ENCODE data around the gene PHLDB3.
"Not testable (repeated sequence)": the region's sequence is repeated elsewhere in the genome, so short reads cannot be mapped to it uniquely, and the experiment has no call there.

Gene PHLDB3

DNA sequence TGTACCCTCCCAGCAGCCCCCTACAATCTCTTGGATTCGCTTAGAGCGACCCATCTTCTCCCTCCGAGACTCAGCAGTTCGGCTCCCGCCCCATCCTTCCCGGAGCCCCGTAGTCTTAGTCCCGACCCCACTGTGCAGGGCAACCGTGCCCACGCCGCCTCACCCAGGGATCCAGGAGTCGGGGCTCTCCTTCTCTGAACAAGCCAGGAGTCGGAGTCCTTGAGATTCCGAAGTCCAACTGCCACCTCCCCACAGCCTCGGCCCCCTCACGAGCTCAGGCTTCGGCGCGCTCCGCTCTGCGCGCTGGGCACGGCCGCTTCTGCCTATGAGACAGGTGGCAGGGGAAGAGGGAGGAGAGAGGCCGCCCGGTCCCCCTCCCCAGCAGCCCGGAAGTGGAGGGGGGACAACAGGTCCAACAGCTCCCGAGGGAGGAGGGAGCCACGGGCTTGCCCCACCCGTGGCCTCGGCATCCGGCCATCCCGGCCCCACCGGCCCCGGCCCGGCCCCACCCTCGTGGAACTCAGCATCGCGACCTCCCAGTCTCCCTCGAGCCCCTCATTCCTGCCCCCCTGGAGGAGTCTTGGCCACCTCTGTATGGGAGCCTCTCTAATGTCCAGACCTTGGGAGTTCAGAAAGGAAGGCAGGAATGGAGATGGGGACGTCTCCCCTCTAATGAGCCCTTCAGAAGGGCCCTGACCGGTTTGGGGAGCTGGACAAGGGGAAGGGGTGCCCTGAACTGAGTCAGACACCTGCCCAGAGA lies at the start of gene PHLDB3:
Gene PHLDB3 (minus strand): TSS at position 321 of the 760 bp plus-strand sequence. CDS start 628 bp downstream, outside the sequence.
- H3K27ac Mint-ChIP-seq: peak within 1 kb of the TSS; percentile 88 to 98
- H3K4me3 Mint-ChIP-seq: peak within 1 kb of the TSS; percentile 87 to 96
- DNase-seq (peak in 1 of 2 donors; percentile 64), ATAC-seq (peak; percentile 69)
- no peaks in the 10 kb centered on the region for H3K27me3 Mint-ChIP-seq
- H3K4me1 Mint-ChIP-seq: peaks cover 30% of the 10 kb centered on the region
- no peaks in the 10 kb centered on the region for H3K9me3 Mint-ChIP-seq

DNA sequence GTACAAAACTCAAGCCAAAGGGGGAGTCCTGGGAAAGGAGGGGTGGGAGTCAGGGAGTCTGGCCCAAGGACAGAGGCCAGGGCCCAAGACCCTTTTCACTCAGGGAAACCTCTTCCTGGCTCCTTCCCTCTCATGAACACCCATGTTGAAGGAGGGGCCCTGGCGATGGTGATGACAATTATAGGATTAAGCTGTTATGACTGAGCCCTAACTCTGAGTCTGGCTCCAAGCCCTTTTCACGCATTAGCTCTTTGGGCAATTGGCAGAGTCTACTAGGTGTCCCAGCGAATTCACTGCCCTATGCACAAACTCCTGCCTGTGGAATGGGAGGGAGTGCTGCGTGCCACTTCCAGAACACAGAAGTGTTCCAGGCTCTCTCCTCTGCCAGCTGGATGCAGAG lies 49.1 kb upstream of the PHLDB3 start:
- DNase-seq (no peak), ATAC-seq (no peak)
- H3K27ac Mint-ChIP-seq: peak overlapping the region in 1 of 2 donors; percentile 69
- peaks cover 19% of the 10 kb centered on the region for H3K4me1 Mint-ChIP-seq
- H3K27me3 Mint-ChIP-seq: no peaks in the 10 kb centered on the region
- no peaks in the 10 kb centered on the region for H3K9me3 Mint-ChIP-seq
- no peak overlapping the region for H3K4me3 Mint-ChIP-seq

DNA sequence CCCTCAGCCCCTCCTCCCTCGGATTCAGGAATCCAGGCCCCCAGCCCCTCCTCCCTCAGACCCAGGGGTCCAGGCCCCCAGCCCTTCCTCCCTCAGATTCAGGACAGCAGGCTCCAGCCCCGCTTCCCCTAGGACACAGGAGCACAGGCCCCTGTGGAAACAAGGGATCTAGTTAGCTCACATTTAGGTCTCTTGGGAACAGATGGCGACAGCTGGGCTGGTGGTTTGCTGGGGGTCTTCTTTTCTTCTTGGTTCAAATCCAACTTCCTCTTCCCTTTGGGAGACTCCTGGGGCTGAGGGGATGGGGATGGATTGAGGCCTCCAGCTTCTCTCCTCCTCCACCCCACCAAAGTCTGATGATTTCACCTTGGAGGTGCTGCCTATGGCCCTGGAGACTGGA lies 48.1 kb upstream of the PHLDB3 start:
- peaks cover 19% of the 10 kb centered on the region for H3K4me1 Mint-ChIP-seq
- no peak for DNase-seq
- H3K4me3 Mint-ChIP-seq: no peak overlapping the region
- ATAC-seq: no peak
- H3K9me3 Mint-ChIP-seq: no peaks in the 10 kb centered on the region
- H3K27me3 Mint-ChIP-seq: no peaks in the 10 kb centered on the region
- peak overlapping the region in 1 of 2 donors; percentile 72 for H3K27ac Mint-ChIP-seq

DNA sequence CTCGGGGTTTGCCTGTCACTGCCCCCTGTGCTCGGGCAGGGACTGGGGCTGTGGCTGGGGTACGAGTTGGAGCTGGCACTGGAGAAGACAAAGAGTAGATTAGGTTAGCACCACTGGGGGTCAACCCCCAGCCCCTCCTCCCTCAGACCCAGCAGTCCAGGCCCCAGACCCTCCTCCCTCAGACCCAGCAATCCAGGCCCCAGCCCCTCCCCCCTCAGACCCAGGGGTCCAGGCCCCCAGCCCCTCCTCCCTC lies 47.6 kb upstream of the PHLDB3 start:
- ATAC-seq (no peak), DNase-seq (no peak)
- no peaks in the 10 kb centered on the region for H3K27me3 Mint-ChIP-seq
- H3K4me1 Mint-ChIP-seq: peaks cover 19% of the 10 kb centered on the region
- no peaks in the 10 kb centered on the region for H3K9me3 Mint-ChIP-seq
- H3K27ac Mint-ChIP-seq: no peak overlapping the region
- no peak overlapping the region for H3K4me3 Mint-ChIP-seq

DNA sequence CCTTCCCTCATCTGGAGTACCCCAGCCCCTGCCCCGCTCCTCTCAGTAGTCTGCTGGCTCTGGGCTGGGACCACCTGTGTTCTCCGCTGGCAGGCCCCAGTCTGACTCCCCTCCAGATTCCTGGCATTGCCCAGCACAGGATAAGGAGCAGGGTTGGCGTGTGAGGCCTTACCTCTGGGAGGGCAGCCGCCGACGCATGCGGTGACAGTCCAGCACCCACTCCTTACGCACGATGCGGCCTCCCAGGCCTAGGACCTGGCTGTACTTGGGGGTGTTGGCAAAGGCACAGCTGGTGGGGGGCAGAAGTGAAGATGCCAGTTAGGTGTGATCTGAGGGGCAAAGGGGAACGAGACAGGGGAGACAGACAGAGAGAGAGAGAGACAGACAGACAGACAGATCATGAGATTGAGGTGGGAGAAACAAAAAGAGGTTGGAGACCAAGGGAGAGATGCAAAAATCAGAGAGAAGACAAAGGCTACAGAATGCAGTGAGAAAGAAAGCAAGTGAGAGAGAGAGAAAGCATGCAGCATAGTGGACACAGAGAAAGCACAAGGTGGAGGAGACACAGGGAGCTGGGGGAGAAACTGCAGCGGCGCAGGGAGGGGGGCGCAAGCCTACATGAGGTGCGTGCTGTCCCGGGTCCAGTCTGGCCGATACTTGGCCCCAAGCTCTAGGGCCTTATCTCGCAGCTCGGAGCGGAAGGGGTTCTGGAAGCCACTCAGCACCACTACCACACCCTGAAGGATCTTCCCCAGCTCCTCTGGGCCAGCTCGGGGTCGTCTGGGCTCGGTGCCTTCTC lies 47.1 kb upstream of the PHLDB3 start:
- ATAC-seq (no peak), DNase-seq (no peak)
- no peaks in the 10 kb centered on the region for H3K9me3 Mint-ChIP-seq
- no peak overlapping the region for H3K27ac Mint-ChIP-seq
- H3K4me3 Mint-ChIP-seq: no peak overlapping the region
- peaks cover 19% of the 10 kb centered on the region for H3K4me1 Mint-ChIP-seq
- no peaks in the 10 kb centered on the region for H3K27me3 Mint-ChIP-seq

DNA sequence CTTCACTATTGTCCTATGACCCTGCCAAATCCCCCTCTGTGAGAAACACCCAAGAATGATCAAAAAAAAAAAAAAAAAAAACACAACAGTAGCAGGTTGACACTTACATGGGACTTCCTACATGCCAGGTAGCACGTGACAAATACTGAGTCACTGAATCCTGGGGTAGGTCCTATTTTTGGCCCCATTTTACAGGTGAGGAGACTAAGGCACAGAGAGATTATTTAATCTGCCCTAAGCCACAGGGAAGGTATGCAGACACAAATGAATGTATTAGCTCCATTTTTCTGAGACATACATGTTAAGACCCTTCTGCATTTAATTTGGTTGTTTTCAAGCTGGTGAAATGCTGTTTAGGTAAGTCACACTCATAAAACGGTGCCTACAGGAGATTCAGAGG lies 44.2 kb upstream of the PHLDB3 start:
- Mint-ChIP-seq H3K4me3 (no peak overlapping the region), H3K27ac (no peak overlapping the region), H3K27me3 (no peaks in the 10 kb centered on the region), H3K9me3 (no peaks in the 10 kb centered on the region), H3K4me1 (no peaks in the 10 kb centered on the region)
- ATAC-seq (no peak), DNase-seq (no peak)

DNA sequence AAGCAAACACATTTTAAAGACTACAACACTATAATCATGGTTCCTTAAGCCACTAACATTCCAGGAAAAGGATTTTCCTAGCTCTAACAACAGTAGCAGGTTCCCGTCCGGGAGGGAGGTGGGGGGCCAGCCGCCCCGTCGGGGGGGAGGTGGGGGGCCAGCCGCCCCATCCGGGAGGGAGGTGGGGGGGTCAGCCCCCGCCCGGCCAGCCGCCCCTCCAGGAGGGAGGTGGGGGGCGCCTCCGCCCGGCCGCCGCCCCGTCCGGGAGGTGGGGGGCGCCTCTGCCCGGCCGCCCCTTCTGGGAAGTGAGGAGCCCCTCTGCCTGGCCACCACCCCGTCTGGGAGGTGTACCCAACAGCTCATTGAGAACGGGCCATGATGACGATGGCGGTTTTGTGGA lies 43.4 kb upstream of the PHLDB3 start:
- DNase-seq, H3K27ac Mint-ChIP-seq, H3K4me1 Mint-ChIP-seq: not testable (repeated sequence)

DNA sequence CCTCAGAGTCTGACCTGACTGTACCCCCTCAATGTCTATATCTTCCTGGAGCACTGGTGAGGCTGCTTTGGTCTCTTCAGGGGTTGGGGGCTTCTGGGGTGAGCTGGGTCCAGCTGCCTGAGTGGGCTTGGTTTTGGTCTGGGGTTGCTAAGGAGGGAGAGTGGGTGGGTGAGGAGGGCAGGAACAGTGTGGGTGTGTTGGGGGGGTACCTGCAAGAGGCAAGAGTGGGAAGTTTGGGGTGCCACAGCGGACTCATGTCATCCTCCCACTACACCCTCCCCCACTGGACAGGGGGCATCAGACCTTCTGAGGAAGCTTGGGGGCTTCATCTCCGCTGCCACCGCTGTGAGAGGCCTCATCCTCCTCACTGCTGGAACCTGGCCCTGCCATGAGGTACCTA lies 42.0 kb upstream of the PHLDB3 start:
- no peaks in the 10 kb centered on the region for H3K27me3 Mint-ChIP-seq
- peak overlapping the region; percentile 65 for H3K27ac Mint-ChIP-seq
- H3K4me3 Mint-ChIP-seq: no peak overlapping the region
- DNase-seq (no peak), ATAC-seq (no peak)
- no peaks in the 10 kb centered on the region for H3K9me3 Mint-ChIP-seq
- H3K4me1 Mint-ChIP-seq: no peaks in the 10 kb centered on the region

More for the DNA sequence above, 43.4 kb upstream of the PHLDB3 start:
- not testable (repeated sequence) for H3K4me3 Mint-ChIP-seq, H3K27me3 Mint-ChIP-seq, H3K9me3 Mint-ChIP-seq
- ATAC-seq: peak; percentile 40

DNA sequence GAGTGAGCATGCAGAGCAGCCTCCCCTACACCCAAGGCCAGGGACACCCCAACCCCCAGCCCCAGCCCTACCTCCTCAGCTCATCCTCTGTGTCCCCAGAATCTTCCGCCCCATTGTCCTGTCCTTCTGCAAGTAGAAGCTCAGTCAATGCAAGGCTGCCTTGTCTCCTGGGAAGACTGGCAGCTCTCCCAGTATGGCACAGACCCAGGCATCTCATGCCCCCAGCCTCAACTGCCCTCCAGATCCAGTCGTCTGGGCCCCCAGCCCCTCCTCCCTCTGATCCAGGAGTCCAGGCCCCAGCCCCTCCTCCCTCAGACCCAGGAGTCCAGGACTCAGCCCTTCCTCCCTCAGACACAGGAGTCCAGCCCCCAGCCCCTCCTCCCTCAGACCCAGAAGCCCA lies 41.4 kb upstream of the PHLDB3 start:
- Mint-ChIP-seq H3K9me3 (no peaks in the 10 kb centered on the region), H3K4me3 (no peak overlapping the region), H3K4me1 (no peaks in the 10 kb centered on the region), H3K27ac (peak overlapping the region in 1 of 2 donors; percentile 9), H3K27me3 (no peaks in the 10 kb centered on the region)
- DNase-seq: no peak
- no peak for ATAC-seq

DNA sequence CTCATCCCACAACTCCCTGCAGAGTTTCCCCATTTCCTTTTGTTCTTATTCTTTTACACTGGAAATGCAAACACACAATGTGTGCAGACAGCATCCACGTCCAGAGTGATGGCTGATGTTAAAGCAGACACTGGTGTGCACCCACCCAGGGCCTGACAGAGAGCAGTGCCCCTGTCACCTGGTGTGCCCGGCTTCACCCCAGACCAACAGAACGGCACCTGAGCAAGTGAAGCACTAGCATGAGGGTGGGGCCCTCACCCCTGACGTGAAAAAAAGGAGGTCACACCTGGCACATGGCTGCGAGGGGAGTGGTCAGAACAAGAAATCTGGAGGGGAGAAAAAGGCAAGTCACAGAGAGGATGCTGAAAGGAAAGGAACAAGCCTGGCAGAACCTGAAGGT lies 40.7 kb upstream of the PHLDB3 start:
- no peak overlapping the region for H3K4me3 Mint-ChIP-seq
- DNase-seq (no peak), ATAC-seq (no peak)
- no peaks in the 10 kb centered on the region for H3K27me3 Mint-ChIP-seq
- H3K27ac Mint-ChIP-seq: peak overlapping the region; percentile 12 to 87
- no peaks in the 10 kb centered on the region for H3K9me3 Mint-ChIP-seq
- no peaks in the 10 kb centered on the region for H3K4me1 Mint-ChIP-seq

DNA sequence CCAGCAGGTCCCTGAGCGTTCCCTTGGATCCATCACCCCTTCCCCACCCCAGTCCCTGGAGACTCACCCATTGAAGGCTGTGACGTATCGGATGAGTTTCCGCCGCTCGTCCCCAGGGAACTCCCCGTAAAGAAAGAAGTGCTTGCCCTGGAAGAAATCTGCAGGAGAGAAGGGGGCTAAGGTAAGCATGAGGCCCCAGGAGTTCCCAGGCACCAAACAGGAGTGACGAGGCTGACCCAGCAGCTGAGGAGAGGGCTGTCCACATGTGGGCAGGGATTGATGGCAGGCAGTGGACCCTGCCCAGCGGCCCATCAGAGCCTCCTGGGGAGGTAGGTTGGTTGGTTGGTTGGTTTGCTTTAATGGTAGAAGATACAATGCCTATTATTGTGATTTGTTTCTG lies 39.5 kb upstream of the PHLDB3 start:
- H3K27ac Mint-ChIP-seq: peak overlapping the region in 1 of 2 donors; percentile 27
- H3K4me3 Mint-ChIP-seq: no peak overlapping the region
- no peak for ATAC-seq
- no peaks in the 10 kb centered on the region for H3K27me3 Mint-ChIP-seq
- no peaks in the 10 kb centered on the region for H3K4me1 Mint-ChIP-seq
- peaks cover 4 to 5% of the 10 kb centered on the region in 2 donors for H3K9me3 Mint-ChIP-seq
- DNase-seq: no peak

DNA sequence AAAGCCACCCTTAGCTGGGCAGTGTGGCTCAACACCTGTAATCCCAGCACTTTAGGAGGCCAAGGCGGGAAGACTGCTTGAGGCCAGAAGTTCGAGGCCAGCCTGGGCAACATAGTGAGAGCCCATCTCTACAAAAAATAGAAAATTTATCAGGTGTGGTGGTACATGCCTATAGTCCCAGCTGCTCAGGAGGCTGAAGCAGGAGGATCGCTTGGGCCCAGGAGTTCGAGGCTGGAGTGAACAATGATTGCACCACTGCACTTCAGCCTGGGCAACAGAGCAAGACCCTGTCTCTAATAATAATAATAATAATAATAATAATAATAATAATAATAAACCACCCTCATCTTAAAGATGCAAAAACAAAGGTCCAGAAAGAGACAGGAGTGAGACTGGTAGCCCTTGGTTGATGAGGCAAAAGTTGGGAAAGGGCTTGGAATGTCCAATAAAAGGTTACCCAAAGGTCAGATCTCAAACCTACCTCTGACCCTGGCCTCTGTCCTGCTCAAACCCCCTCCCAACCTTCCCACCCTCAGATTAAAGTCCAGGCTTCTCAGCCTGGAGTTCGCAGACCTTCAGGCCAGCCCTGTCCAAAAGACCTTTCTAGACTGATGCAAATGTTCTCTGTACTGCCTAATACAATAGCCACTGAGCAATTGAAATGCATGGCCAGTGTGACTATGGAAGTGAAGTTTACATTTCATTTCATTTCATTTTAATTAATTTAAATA lies 37.5 kb upstream of the PHLDB3 start:
- H3K4me3 Mint-ChIP-seq: no peak overlapping the region
- no peak for DNase-seq
- no peak overlapping the region for H3K27ac Mint-ChIP-seq
- no peaks in the 10 kb centered on the region for H3K4me1 Mint-ChIP-seq
- peaks cover 6 to 13% of the 10 kb centered on the region in 2 donors for H3K9me3 Mint-ChIP-seq
- no peaks in the 10 kb centered on the region for H3K27me3 Mint-ChIP-seq
- no peak for ATAC-seq

DNA sequence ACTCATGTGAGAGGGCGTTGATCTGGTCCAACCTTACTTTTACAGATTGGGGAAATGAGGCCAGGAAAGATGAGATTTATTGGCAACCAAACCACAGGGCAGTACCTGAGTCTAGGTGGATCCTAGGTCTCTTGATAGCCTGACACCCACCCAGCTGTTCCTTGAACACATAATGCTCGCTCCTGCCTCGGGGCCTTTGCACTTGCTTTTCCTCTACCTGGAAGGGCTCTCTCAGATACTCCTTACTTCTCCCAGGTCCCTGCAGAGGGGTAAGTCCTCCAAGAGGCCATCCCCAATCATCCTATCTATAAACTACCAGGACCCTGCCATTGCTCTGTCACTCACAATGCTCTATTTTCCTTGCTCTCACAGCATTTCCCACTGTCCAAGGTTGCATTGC lies 35.8 kb upstream of the PHLDB3 start:
- DNase-seq (no peak), ATAC-seq (no peak)
- no peak overlapping the region for H3K4me3 Mint-ChIP-seq
- H3K4me1 Mint-ChIP-seq: peaks cover 3% of the 10 kb centered on the region
- no peak overlapping the region for H3K27ac Mint-ChIP-seq
- peaks cover 6 to 13% of the 10 kb centered on the region in 2 donors for H3K9me3 Mint-ChIP-seq
- H3K27me3 Mint-ChIP-seq: no peaks in the 10 kb centered on the region

DNA sequence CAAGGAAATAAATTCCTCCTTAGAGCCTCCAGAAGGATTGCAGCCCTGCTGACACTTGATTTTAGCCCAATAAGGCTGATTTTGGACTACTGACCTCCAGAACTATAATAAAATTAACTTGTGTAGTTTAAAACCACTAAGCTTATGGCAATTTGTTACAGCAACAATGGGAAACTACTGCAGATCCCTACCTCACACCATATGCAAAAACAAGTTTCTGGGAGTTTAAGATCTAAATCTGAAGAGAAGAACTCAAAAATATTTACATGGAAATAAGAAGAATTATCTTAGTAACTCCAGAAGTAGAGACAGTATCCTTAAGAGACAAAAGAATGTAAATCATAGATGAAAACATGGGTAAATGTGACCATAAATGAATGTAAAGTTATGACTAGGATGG lies 34.4 kb upstream of the PHLDB3 start:
- peaks cover 14% of the 10 kb centered on the region for H3K4me1 Mint-ChIP-seq
- H3K27me3 Mint-ChIP-seq: no peaks in the 10 kb centered on the region
- no peak for ATAC-seq
- H3K9me3 Mint-ChIP-seq: peaks cover 6 to 13% of the 10 kb centered on the region in 2 donors
- H3K27ac Mint-ChIP-seq: no peak overlapping the region
- no peak for DNase-seq
- H3K4me3 Mint-ChIP-seq: no peak overlapping the region

DNA sequence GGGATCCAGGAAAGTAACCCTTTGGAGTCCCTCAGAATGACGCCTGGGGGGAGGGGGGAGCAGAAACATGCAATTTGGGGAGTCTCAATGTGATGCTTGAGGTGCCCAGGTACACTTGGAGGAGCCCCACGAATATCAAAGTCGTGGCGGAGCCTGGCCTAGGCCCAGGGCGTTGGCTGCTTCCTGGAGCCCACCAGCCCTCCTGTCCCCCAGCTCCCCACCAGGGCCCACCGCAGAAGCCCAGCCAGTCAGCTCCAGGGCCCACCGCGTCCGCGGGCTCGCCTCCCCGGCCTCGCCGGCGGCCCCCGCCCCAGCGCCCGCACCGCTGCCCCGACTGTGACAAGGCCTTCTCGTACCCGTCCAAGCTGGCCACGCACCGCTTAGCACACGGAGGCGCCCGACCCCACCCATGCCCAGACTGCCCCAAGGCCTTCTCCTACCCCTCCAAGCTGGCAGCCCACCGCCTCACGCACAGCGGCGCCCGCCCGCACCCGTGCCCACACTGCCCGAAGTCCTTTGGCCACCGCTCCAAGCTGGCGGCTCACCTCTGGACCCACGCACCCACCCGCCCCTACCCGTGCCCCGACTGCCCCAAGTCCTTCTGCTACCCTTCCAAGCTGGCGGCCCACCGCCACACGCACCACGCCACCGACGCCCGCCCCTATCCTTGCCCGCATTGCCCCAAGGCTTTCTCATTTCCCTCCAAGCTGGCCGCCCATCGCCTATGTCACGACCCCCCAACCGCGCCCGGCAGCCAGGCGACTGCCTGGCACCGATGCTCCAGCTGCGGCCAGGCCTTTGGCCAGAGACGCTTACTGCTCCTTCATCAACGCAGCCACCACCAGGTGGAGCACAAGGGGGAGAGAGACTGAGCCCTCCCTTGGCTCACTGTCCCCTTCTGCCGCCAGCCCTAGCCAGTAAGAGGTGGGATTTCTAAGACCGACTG lies 30.5 kb upstream of the PHLDB3 start:
- Mint-ChIP-seq H3K4me1 (peaks cover 30% of the 10 kb centered on the region), H3K27ac (peak overlapping the region; percentile 10 to 56), H3K27me3 (no peaks in the 10 kb centered on the region), H3K9me3 (peaks cover 6 to 13% of the 10 kb centered on the region in 2 donors), H3K4me3 (peak overlapping the region in 1 of 2 donors; percentile 10)
- DNase-seq (peak in 1 of 2 donors; percentile 28), ATAC-seq (no peak)
